Left ventricle myocardium inferior (tissue), 1 donor: ENCODE measurements around the gene TRERF1. TPM values are rescaled to one million over a fixed set of nuclear protein-coding genes. Genes with fewer than 3 reads are reported as not detected.

Experiments used
- DNase-seq: peaks from one replicate; pipeline ENCODE4 v3.0.0-alpha.2; 2020
- H3K27ac ChIP-seq: fragments of 200-600 bp; replicated peaks from 2 replicates; pipeline ENCODE4 v1.8.0; 2021
- H3K27me3 ChIP-seq: fragments of 200-600 bp; 2 replicates; pipeline ENCODE4 v1.8.0; 2021; ENCODE audit warnings: low read depth
- H3K36me3 ChIP-seq: fragments of 200-600 bp; 2 replicates; pipeline ENCODE4 v1.8.0; 2021
- H3K4me1 ChIP-seq: fragments of 200-600 bp; 2 replicates; pipeline ENCODE4 v1.8.0; 2021
- H3K4me3 ChIP-seq: fragments of 200-600 bp; 2 replicates; pipeline ENCODE4 v1.8.0; 2021; ENCODE audit warnings: mild to moderate bottlenecking, moderate library complexity
- H3K9me3 ChIP-seq: fragments of 200-600 bp; replicated peaks from 2 replicates; pipeline ENCODE4 v1.8.0; 2021
- intact Hi-C: fragments of 100-400 bp; cut with micrococcal nuclease; formaldehyde crosslinking; loops from one replicate; pipeline ENCODE4 v1.11.0; 2022
- long read RNA-seq: library from polyadenylated mRNA; unstranded; transcript quantifications from one replicate; pipeline ENCODE4 v2.0.0, GENCODE V29; 2021
- total RNA-seq: library from RNA; stranded (reverse); fragmentation: NEBNext Ultra II Directional; extraction: Animal tissue kit (Norgen Biotek cat#: 25700); gene quantifications from one replicate; pipeline ENCODE4 v1.2.1, GENCODE V29; 2021
- TF ChIP-seq, protein P1 (sequence below): fragments of 200-600 bp; IDR thresholded peaks from 2 replicates; pipeline ENCODE4 v1.8.0; 2021; ENCODE audit warnings: antibody characterized with exemption, mild to moderate bottlenecking, borderline replicate concordance
- donor health status: DM: no; HTN: yes; CAD: no; lungs with severe emphysema.

The TRERF1 gene, protein sequence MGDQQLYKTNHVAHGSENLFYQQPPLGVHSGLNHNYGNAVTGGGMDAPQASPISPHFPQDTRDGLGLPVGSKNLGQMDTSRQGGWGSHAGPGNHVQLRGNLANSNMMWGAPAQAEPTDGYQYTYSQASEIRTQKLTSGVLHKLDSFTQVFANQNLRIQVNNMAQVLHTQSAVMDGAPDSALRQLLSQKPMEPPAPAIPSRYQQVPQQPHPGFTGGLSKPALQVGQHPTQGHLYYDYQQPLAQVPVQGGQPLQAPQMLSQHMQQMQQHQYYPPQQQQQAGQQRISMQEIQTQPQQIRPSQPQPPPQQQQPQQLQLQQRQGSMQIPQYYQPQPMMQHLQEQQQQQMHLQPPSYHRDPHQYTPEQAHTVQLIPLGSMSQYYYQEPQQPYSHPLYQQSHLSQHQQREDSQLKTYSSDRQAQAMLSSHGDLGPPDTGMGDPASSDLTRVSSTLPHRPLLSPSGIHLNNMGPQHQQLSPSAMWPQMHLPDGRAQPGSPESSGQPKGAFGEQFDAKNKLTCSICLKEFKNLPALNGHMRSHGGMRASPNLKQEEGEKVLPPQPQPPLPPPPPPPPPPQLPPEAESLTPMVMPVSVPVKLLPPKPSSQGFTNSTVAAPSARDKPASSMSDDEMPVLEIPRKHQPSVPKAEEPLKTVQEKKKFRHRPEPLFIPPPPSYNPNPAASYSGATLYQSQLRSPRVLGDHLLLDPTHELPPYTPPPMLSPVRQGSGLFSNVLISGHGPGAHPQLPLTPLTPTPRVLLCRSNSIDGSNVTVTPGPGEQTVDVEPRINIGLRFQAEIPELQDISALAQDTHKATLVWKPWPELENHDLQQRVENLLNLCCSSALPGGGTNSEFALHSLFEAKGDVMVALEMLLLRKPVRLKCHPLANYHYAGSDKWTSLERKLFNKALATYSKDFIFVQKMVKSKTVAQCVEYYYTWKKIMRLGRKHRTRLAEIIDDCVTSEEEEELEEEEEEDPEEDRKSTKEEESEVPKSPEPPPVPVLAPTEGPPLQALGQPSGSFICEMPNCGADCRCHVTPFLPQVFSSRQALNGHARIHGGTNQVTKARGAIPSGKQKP (N-terminal part only)
- 1.4 TPM for total RNA-seq
- long read RNA-seq, partial matches to known transcripts, result 0 of 4 reads
- long read RNA-seq, other reads (novel, unspliced or antisense), result 4 of 4 reads

- Histone ChIP-seq H3K27ac (peak within 1 kb of the TSS; percentile 92), H3K4me1 (peaks cover 59% of the 10 kb centered on the region), H3K9me3 (no peaks in the 10 kb centered on the region), H3K4me3 (peak within 1 kb of the TSS; percentile 79), H3K27me3 (no peaks in the 10 kb centered on the region), H3K36me3 (no peaks in the 10 kb centered on the region)
- peak; percentile 38 for DNase-seq
- intact Hi-C loops, result loop anchor here (10.0 kb wide), 2 partner anchors 93 to 197 kb away; no protein-coding TSS in a partner anchor
- TF ChIP-seq, protein P1, sequence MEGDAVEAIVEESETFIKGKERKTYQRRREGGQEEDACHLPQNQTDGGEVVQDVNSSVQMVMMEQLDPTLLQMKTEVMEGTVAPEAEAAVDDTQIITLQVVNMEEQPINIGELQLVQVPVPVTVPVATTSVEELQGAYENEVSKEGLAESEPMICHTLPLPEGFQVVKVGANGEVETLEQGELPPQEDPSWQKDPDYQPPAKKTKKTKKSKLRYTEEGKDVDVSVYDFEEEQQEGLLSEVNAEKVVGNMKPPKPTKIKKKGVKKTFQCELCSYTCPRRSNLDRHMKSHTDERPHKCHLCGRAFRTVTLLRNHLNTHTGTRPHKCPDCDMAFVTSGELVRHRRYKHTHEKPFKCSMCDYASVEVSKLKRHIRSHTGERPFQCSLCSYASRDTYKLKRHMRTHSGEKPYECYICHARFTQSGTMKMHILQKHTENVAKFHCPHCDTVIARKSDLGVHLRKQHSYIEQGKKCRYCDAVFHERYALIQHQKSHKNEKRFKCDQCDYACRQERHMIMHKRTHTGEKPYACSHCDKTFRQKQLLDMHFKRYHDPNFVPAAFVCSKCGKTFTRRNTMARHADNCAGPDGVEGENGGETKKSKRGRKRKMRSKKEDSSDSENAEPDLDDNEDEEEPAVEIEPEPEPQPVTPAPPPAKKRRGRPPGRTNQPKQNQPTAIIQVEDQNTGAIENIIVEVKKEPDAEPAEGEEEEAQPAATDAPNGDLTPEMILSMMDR, result no peak
Observed at GRCh38 chr6:42451333-42452170, at the start of gene TRERF1. TSS of gene TRERF1 (minus strand) at chr6:42451926. CDS start at chr6:42269590, 182,336 bp downstream.

- intact Hi-C loops, result no loop called here
- peaks cover 6% of the 10 kb centered on the region for H3K27me3 ChIP-seq
- no peak overlapping the region for H3K27ac ChIP-seq
- TF ChIP-seq, protein P1, result no peak
- no peaks in the 10 kb centered on the region for H3K36me3 ChIP-seq
- H3K4me3 ChIP-seq, result no peak overlapping the region
- H3K9me3 ChIP-seq, result peaks cover 15% of the 10 kb centered on the region
- DNase-seq, result peak; percentile 37
- no peaks in the 10 kb centered on the region for H3K4me1 ChIP-seq
Observed at GRCh38 chr6:42498473-42499128, 46.9 kb upstream of the TRERF1 start.

- H3K4me3 ChIP-seq, result no peak overlapping the region
- no peak overlapping the region for H3K27ac ChIP-seq
- no peaks in the 10 kb centered on the region for H3K4me1 ChIP-seq
- no peaks in the 10 kb centered on the region for H3K36me3 ChIP-seq
- DNase-seq, result no peak
- TF ChIP-seq, protein P1, result no peak
- intact Hi-C loops, result no loop called here
- H3K27me3 ChIP-seq, result no peaks in the 10 kb centered on the region
- peaks cover 15% of the 10 kb centered on the region for H3K9me3 ChIP-seq
Observed at GRCh38 chr6:42493914-42494539, 42.3 kb upstream of the TRERF1 start.

GRCh38 chr6:42488129-42488528, 36.4 kb upstream of the TRERF1 start:
- TF ChIP-seq, protein P1, result no peak
- no peak for DNase-seq
- Histone ChIP-seq H3K4me3 (no peak overlapping the region), H3K9me3 (no peaks in the 10 kb centered on the region), H3K27ac (no peak overlapping the region), H3K36me3 (no peaks in the 10 kb centered on the region), H3K27me3 (no peaks in the 10 kb centered on the region), H3K4me1 (no peaks in the 10 kb centered on the region)
- intact Hi-C loops, result no loop called here
